ENCODE measurements around the gene TMEM250. TPM values are rescaled to one million over a fixed set of nuclear protein-coding genes. Genes with fewer than 3 reads are reported as not detected.

Gene TMEM250
- total and polyA plus RNA-seq, 2 donors: 13.6 to 43.1 TPM

- peak overlapping the region; percentile 92 for H3K4me3 ChIP-seq (ENCODE audit: low read depth, low read length)
- DNase-seq (ENCODE audit: extremely low spot score): no peak
- WGBS: 8% methylated on average over 74 of the region's 74 CpGs
- peak overlapping the region; percentile 75 for H3K27ac ChIP-seq (ENCODE audit: low read depth)
- no peaks in the 10 kb centered on the region for H3K36me3 ChIP-seq (ENCODE audit: insufficient read depth)
- H3K4me1 ChIP-seq (ENCODE audit: insufficient read depth): peaks cover 2% of the 10 kb centered on the region
Measured at GRCh38 chr9:136093995-136094881, 24.4 kb downstream of the TMEM250 start.

GRCh38 chr9:136093346-136093986 lies 25.2 kb downstream of the TMEM250 start:
- DNase-seq (ENCODE audit: extremely low spot score): no peak
- whole genome bisulfite sequencing: 31% methylated on average over 16 of the region's 16 CpGs
- peak overlapping the region; percentile 92 for H3K4me3 ChIP-seq (ENCODE audit: low read depth, low read length)
- H3K36me3 ChIP-seq (ENCODE audit: insufficient read depth): no peaks in the 10 kb centered on the region
- peaks cover 2% of the 10 kb centered on the region for H3K4me1 ChIP-seq (ENCODE audit: insufficient read depth)
- H3K27ac ChIP-seq (ENCODE audit: low read depth): peak overlapping the region; percentile 75

- no peak overlapping the region for H3K4me3 ChIP-seq (ENCODE audit: low read depth, low read length)
- WGBS: 71% methylated on average over 9 of the region's 9 CpGs
- H3K4me1 ChIP-seq (ENCODE audit: insufficient read depth): peaks cover 2% of the 10 kb centered on the region
- no peaks in the 10 kb centered on the region for H3K36me3 ChIP-seq (ENCODE audit: insufficient read depth)
- no peak overlapping the region for H3K27ac ChIP-seq (ENCODE audit: low read depth)
- no peak for DNase-seq (ENCODE audit: extremely low spot score)
Measured at GRCh38 chr9:136092741-136093140, 25.9 kb downstream of the TMEM250 start.

- Histone ChIP-seq H3K36me3 (ENCODE audit: insufficient read depth) (no peaks in the 10 kb centered on the region), H3K4me1 (ENCODE audit: insufficient read depth) (peaks cover 2% of the 10 kb centered on the region), H3K4me3 (ENCODE audit: low read depth, low read length) (no peak overlapping the region), H3K27ac (ENCODE audit: low read depth) (no peak overlapping the region)
- no peak for DNase-seq (ENCODE audit: extremely low spot score)
- WGBS: 83% methylated on average over 10 of the region's 10 CpGs
Measured at GRCh38 chr9:136092353-136092650, 26.4 kb downstream of the TMEM250 start.

GRCh38 chr9:136091582-136092352 lies 26.9 kb downstream of the TMEM250 start:
- H3K27ac ChIP-seq (ENCODE audit: low read depth): no peak overlapping the region
- DNase-seq (ENCODE audit: extremely low spot score): no peak
- H3K4me1 ChIP-seq (ENCODE audit: insufficient read depth): peaks cover 2% of the 10 kb centered on the region
- H3K36me3 ChIP-seq (ENCODE audit: insufficient read depth): no peaks in the 10 kb centered on the region
- 70% methylated on average over 20 of the region's 20 CpGs for WGBS
- no peak overlapping the region for H3K4me3 ChIP-seq (ENCODE audit: low read depth, low read length)

GRCh38 chr9:136090768-136091581 lies 27.7 kb downstream of the TMEM250 start:
- WGBS: 57% methylated on average over 22 of the region's 22 CpGs
- Histone ChIP-seq H3K4me1 (ENCODE audit: insufficient read depth) (peaks cover 2% of the 10 kb centered on the region), H3K36me3 (ENCODE audit: insufficient read depth) (no peaks in the 10 kb centered on the region), H3K27ac (ENCODE audit: low read depth) (peak overlapping the region; percentile 16), H3K4me3 (ENCODE audit: low read depth, low read length) (no peak overlapping the region)
- DNase-seq (ENCODE audit: extremely low spot score): no peak

GRCh38 chr9:136090056-136090735 lies 28.5 kb downstream of the TMEM250 start:
- no peak for DNase-seq (ENCODE audit: extremely low spot score)
- Histone ChIP-seq H3K4me1 (ENCODE audit: insufficient read depth) (no peaks in the 10 kb centered on the region), H3K36me3 (ENCODE audit: insufficient read depth) (no peaks in the 10 kb centered on the region), H3K27ac (ENCODE audit: low read depth) (no peak overlapping the region), H3K4me3 (ENCODE audit: low read depth, low read length) (no peak overlapping the region)
- WGBS: 64% methylated on average over 9 of the region's 9 CpGs

GRCh38 chr9:136089697-136090045 lies 29.0 kb downstream of the TMEM250 start:
- H3K36me3 ChIP-seq (ENCODE audit: insufficient read depth): no peaks in the 10 kb centered on the region
- no peak overlapping the region for H3K27ac ChIP-seq (ENCODE audit: low read depth)
- H3K4me1 ChIP-seq (ENCODE audit: insufficient read depth): no peaks in the 10 kb centered on the region
- WGBS: 14% methylated on average over 3 of the region's 3 CpGs
- no peak for DNase-seq (ENCODE audit: extremely low spot score)
- no peak overlapping the region for H3K4me3 ChIP-seq (ENCODE audit: low read depth, low read length)

- no peak for DNase-seq (ENCODE audit: extremely low spot score)
- 46% methylated on average over 22 of the region's 22 CpGs for WGBS
- H3K4me1 ChIP-seq (ENCODE audit: insufficient read depth): no peaks in the 10 kb centered on the region
- no peak overlapping the region for H3K4me3 ChIP-seq (ENCODE audit: low read depth, low read length)
- no peak overlapping the region for H3K27ac ChIP-seq (ENCODE audit: low read depth)
- H3K36me3 ChIP-seq (ENCODE audit: insufficient read depth): no peaks in the 10 kb centered on the region
Measured at GRCh38 chr9:136088939-136089696, 29.6 kb downstream of the TMEM250 start.

- Histone ChIP-seq H3K36me3 (ENCODE audit: insufficient read depth) (no peaks in the 10 kb centered on the region), H3K27ac (ENCODE audit: low read depth) (no peak overlapping the region), H3K4me1 (ENCODE audit: insufficient read depth) (no peaks in the 10 kb centered on the region), H3K4me3 (ENCODE audit: low read depth, low read length) (no peak overlapping the region)
- WGBS: 75% methylated on average over 15 of the region's 15 CpGs
- DNase-seq (ENCODE audit: extremely low spot score): no peak
Measured at GRCh38 chr9:136088481-136088938, 30.2 kb downstream of the TMEM250 start.

GRCh38 chr9:136087741-136088480 lies 30.8 kb downstream of the TMEM250 start:
- Histone ChIP-seq H3K27ac (ENCODE audit: low read depth) (no peak overlapping the region), H3K4me1 (ENCODE audit: insufficient read depth) (no peaks in the 10 kb centered on the region), H3K36me3 (ENCODE audit: insufficient read depth) (no peaks in the 10 kb centered on the region), H3K4me3 (ENCODE audit: low read depth, low read length) (no peak overlapping the region)
- no peak for DNase-seq (ENCODE audit: extremely low spot score)
- WGBS: 69% methylated on average over 24 of the region's 24 CpGs
